ENCODE measurements around the gene CHRNA3. TPM values are rescaled to one million over a fixed set of nuclear protein-coding genes. Genes with fewer than 3 reads are reported as not detected.

CHRNA3 gene
- polyA plus RNA-seq, 1 donor (not counting 4 experiments of a cell fraction or from before 2014, with no cell fraction given) = not detected

DNA sequence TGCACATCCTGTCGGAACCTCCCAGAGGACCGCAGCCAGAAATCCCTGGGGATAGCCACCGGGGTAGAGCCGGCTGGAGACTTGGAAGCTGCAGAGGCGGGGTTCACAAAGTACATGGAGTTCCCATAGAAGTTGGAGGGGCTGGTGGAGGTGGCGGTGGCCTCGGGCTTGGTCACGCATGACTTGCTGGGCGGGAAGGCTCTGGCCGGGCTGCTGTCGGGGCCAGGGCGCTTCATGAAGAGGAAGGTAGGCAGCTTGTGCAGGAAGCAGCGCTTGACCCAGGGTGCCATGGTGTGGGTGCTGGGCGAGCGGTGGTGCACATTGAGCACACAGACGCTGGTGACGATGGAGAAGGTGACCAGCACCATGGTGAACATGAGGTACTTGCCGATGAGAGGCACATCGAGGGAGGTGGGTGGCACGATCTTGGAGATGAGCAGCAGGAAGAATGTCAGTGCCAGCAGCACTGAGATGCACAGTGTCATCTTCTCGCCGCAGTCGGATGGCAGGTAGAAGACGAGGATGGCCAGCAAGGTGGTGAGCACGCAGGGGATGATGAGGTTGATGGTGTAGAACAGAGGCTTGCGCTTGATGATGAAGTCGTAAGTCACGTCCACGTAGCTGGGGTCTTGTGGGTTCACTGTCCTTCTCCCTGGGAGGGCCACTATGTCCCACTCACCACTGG, 8.4 kb upstream of the CHRNA3 start:
- Histone ChIP-seq H3K27ac (ENCODE audit: control insufficient read depth, insufficient read depth, low read length) (no peak overlapping the region), H3K36me3 (ENCODE audit: control insufficient read depth in 2 of 2, extremely low read depth in 1 of 2, insufficient read depth in 2 of 2, low read length in 2 of 2) (no peaks in the 10 kb centered on the region), H3K4me1 (ENCODE audit: control insufficient read depth, extremely low read depth, insufficient read depth, low read length) (peaks cover 19% of the 10 kb centered on the region), H3K9me3 (ENCODE audit: control insufficient read depth, low read depth, low read length) (peaks cover 5% of the 10 kb centered on the region), H3K9ac (ENCODE audit: control insufficient read depth, extremely low read depth, insufficient read depth, low read length) (no peak overlapping the region), H3K4me2 (ENCODE audit: control insufficient read depth, extremely low read depth, insufficient read depth, low read depth, low read length) (no peak overlapping the region), H3K27me3 (ENCODE audit: control insufficient read depth, extremely low read depth, insufficient read depth, low read length) (peaks cover 5% of the 10 kb centered on the region), H3K79me2 (ENCODE audit: control insufficient read depth, insufficient read depth, low read length) (no peaks in the 10 kb centered on the region), H4K20me1 (ENCODE audit: control insufficient read depth, extremely low read depth, insufficient read depth, low read length) (no peaks in the 10 kb centered on the region), H2AFZ (ENCODE audit: control insufficient read depth, low read length) (no peak overlapping the region), H3K4me3 (ENCODE audit: control insufficient read depth in 2 of 3, extremely low read depth in 1 of 3, insufficient read depth in 2 of 3, low read depth in 1 of 3, low read length in 3 of 3) (no peak overlapping the region), H3K9me1 (ENCODE audit: control insufficient read depth, extremely low read depth, insufficient read depth, low read length) (no peaks in the 10 kb centered on the region)
- FAIRE-seq = no peak
- no peak for DNase-seq (ENCODE audit: low read depth, low spot score)
- dilution Hi-C loops (cut with MboI; ENCODE audit: extremely low pct_ligation_motif_present, low sequenced_read_pairs) = no loop called here
- TF ChIP-seq, protein P1, sequence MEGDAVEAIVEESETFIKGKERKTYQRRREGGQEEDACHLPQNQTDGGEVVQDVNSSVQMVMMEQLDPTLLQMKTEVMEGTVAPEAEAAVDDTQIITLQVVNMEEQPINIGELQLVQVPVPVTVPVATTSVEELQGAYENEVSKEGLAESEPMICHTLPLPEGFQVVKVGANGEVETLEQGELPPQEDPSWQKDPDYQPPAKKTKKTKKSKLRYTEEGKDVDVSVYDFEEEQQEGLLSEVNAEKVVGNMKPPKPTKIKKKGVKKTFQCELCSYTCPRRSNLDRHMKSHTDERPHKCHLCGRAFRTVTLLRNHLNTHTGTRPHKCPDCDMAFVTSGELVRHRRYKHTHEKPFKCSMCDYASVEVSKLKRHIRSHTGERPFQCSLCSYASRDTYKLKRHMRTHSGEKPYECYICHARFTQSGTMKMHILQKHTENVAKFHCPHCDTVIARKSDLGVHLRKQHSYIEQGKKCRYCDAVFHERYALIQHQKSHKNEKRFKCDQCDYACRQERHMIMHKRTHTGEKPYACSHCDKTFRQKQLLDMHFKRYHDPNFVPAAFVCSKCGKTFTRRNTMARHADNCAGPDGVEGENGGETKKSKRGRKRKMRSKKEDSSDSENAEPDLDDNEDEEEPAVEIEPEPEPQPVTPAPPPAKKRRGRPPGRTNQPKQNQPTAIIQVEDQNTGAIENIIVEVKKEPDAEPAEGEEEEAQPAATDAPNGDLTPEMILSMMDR (optimal IDR thresholded peaks at IDR 0.05 in 1 of 3, IDR thresholded peaks at IDR 0.05 in 1 of 3, conservative IDR thresholded peaks at IDR 0.05 in 1 of 3; ENCODE audit: extremely low read depth in 1 of 3, insufficient read depth in 2 of 3, low read length in 3 of 3) = no peak
- no peak for TF ChIP-seq EZH2 (IDR thresholded peaks at IDR 0.05; ENCODE audit: low read length)

DNA sequence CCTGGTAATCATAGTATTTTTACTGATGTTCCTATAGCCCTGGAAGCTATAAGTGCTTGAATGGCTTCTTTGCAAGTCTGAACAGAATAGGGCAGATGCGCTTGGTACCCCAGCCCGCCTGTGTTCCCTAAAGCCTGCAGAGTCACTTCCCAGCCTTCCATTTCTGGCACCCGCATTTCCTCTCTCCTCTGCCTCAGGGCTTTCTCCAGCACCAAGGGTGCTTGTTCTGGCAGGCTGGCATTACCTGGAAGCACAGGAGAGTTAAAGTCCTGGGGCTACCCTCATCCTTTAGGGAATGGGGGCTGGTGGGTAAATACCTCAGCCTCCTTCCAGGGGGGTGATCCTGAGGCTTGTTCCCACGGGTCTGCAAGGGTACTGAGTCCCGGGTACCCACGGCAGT, 7.4 kb upstream of the CHRNA3 start:
- no peaks in the 10 kb centered on the region for H3K79me2 ChIP-seq (ENCODE audit: control insufficient read depth, insufficient read depth, low read length)
- H3K4me3 ChIP-seq (ENCODE audit: control insufficient read depth in 2 of 3, extremely low read depth in 1 of 3, insufficient read depth in 2 of 3, low read depth in 1 of 3, low read length in 3 of 3) = no peak overlapping the region
- H3K36me3 ChIP-seq (ENCODE audit: control insufficient read depth in 2 of 2, extremely low read depth in 1 of 2, insufficient read depth in 2 of 2, low read length in 2 of 2) = no peaks in the 10 kb centered on the region
- no peak overlapping the region for H2AFZ ChIP-seq (ENCODE audit: control insufficient read depth, low read length)
- dilution Hi-C loops (cut with MboI; ENCODE audit: extremely low pct_ligation_motif_present, low sequenced_read_pairs) = no loop called here
- no peak overlapping the region for H3K9ac ChIP-seq (ENCODE audit: control insufficient read depth, extremely low read depth, insufficient read depth, low read length)
- peaks cover under 1% of the 10 kb centered on the region for H3K9me3 ChIP-seq (ENCODE audit: control insufficient read depth, low read depth, low read length)
- no peaks in the 10 kb centered on the region for H3K9me1 ChIP-seq (ENCODE audit: control insufficient read depth, extremely low read depth, insufficient read depth, low read length)
- no peaks in the 10 kb centered on the region for H4K20me1 ChIP-seq (ENCODE audit: control insufficient read depth, extremely low read depth, insufficient read depth, low read length)
- peak overlapping the region; percentile 54 for H3K4me2 ChIP-seq (ENCODE audit: control insufficient read depth, extremely low read depth, insufficient read depth, low read depth, low read length)
- DNase-seq (ENCODE audit: low read depth, low spot score) = no peak
- FAIRE-seq = peak; percentile 80
- TF ChIP-seq, protein P1 (optimal IDR thresholded peaks at IDR 0.05 in 1 of 3, IDR thresholded peaks at IDR 0.05 in 1 of 3, conservative IDR thresholded peaks at IDR 0.05 in 1 of 3; ENCODE audit: extremely low read depth in 1 of 3, insufficient read depth in 2 of 3, low read length in 3 of 3) = no peak
- no peak for TF ChIP-seq EZH2 (IDR thresholded peaks at IDR 0.05; ENCODE audit: low read length)
- H3K27ac ChIP-seq (ENCODE audit: control insufficient read depth, insufficient read depth, low read length) = no peak overlapping the region
- peaks cover 19% of the 10 kb centered on the region for H3K4me1 ChIP-seq (ENCODE audit: control insufficient read depth, extremely low read depth, insufficient read depth, low read length)
- H3K27me3 ChIP-seq (ENCODE audit: control insufficient read depth, extremely low read depth, insufficient read depth, low read length) = peaks cover 5% of the 10 kb centered on the region

All from keratinocyte (primary cell).